DOHH2 (cell line): ENCODE results near the gene SEPHS1.

Source experiments
- EZH2phosphoT487 ChIP-seq: fragments of 200-600 bp; sonication (generic); IDR thresholded peaks from 2 replicates; pipeline ENCODE4 v1.6.1; 2017; ENCODE audit warnings: borderline replicate concordance, mild to moderate bottlenecking, antibody characterized with exemption, low read length, moderate library complexity, mixed read lengths
- TF ChIP-seq, protein P1 (sequence below): fragments of 200-600 bp; sonication (generic); IDR thresholded peaks from one replicate; pipeline ENCODE4 v1.5.1; 2014; ENCODE audit warnings: antibody characterized with exemption, mild to moderate bottlenecking, low read depth, low read length; ENCODE audit not compliant: poor library complexity, severe bottlenecking

DNA sequence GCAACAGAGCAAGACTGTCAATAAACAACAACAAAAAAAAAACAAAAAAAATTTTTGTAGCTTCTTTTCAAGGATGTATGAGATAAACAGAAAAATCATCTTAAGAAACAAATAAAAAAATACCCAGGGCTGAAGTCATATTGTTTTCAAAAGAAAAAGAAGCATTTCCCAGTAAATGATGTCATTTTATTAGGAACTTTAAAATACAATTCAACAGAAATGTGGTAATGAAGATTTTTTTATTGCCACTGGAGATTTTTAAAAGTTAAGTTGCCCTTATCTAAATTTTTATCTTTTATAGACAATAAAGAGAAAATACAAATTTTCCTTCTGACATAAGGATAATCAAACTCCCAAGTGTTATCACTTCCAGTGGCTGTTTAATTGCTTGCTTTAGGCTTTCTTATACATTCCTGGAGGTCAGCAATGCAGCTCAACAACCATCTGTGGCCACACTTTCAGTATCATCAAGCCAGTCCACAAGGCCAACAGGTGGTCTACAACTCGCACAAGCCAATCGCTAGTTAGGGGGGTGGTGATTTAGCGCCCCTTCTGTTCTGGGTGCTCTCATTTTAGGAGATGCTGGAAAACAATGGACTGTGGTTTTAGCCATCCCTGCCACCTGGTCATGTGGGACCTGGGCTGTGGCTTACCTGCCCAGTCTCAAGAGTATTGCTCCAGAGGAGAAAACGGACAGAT lies 10.8 kb downstream of the SEPHS1 start:
- TF ChIP-seq, protein P1, sequence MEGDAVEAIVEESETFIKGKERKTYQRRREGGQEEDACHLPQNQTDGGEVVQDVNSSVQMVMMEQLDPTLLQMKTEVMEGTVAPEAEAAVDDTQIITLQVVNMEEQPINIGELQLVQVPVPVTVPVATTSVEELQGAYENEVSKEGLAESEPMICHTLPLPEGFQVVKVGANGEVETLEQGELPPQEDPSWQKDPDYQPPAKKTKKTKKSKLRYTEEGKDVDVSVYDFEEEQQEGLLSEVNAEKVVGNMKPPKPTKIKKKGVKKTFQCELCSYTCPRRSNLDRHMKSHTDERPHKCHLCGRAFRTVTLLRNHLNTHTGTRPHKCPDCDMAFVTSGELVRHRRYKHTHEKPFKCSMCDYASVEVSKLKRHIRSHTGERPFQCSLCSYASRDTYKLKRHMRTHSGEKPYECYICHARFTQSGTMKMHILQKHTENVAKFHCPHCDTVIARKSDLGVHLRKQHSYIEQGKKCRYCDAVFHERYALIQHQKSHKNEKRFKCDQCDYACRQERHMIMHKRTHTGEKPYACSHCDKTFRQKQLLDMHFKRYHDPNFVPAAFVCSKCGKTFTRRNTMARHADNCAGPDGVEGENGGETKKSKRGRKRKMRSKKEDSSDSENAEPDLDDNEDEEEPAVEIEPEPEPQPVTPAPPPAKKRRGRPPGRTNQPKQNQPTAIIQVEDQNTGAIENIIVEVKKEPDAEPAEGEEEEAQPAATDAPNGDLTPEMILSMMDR: no peak
- TF ChIP-seq EZH2phosphoT487: no peak
